ENCODE results near the gene SMIM15. TPM values are rescaled to one million over a fixed set of nuclear protein-coding genes. Genes with fewer than 3 reads are reported as not detected.

Gene SMIM15
- total RNA-seq, result 10 to 100 TPM; 30.4 to 47.9 (median 44.4) TPM

DNA sequence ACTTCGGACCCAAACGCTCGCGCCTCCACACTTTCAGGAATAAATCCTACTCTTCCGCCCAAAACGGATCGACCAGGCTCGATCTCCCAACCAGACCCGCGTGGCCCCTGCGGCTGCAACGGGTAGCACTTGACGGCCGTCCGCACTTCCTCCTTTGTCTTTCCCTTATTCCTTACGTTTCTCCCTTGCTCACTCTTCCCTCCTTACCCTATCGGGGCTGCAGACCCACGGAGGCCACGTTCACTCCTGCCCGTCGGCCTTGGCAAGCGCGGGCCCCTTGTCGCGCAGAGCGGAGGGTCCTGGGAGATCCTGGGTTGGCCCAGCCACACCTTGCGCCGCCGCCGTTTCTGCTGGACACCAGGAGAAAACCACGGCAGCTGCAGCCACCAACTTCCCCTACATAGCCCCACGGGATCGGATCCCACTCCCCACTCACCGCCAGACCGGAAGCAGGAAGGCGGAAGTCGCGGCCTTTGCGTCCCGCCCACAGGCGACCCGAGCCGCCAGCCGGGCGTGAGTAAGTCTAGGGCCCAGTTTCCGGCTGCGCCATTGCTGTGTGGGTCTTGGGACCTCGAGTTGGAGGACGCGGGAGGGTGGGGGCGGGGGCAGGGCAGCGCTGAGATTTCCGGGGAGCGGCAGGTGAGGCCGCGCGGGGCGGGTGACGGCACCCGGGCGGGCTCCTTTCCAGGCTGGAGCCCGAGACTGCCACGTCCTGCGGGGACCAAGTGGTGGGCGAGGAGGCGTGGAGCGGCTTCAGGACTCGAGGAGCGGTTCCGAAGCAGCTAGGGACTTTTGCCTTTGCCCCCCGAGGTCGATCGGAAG lies at the start of gene SMIM15:
TSS of gene SMIM15 (minus strand) at position 459 of the 822 bp plus-strand sequence. CDS start 2,297 bp downstream, outside the sequence.
- Histone ChIP-seq H3K27ac (peak within 1 kb of the TSS; percentile 84), H3K4me3 (peak within 1 kb of the TSS; percentile 82), H3K9me3 (no peaks in the 10 kb centered on the region), H3K27me3 (no peaks in the 10 kb centered on the region), H3K36me3 (peaks cover 22% of the 10 kb centered on the region), H3K4me1 (peaks cover 33% of the 10 kb centered on the region)
- TF ChIP-seq POLR2AphosphoS5 (IDR thresholded peaks at IDR 0.05) (peak in 2 of 3 donors; percentile 2 to 62), CTCF (IDR thresholded peaks at IDR 0.05) (no peak), EP300 (IDR thresholded peaks at IDR 0.05) (no peak), POLR2A (IDR thresholded peaks at IDR 0.05) (peak in 1 of 2 donors; percentile 63)
- peak; percentile 92 for DNase-seq (ENCODE audit: low spot score in 2 of 2)
- under 1% methylated on average over 30 of the region's 73 CpGs for WGBS

DNA sequence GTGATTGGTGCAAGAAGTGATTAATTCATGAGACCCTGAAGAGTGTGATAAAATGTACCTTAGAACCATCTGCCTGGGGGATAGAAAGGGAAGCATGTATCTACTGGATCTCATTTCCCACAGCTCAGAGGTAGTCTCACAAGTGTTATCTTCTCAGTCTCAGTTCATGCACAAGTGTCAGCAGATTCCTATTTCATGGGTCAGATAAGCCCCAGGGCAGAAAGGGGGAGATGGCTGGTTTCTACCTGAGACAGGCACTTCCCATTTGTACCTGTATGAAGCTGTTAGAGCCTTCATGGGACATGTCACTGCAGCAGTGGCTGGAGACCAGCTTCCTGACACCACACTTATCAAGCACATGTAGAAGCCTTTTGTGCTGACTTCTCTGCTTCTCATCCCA lies 45.6 kb upstream of the SMIM15 start:
- Histone ChIP-seq H3K27ac (no peak overlapping the region), H3K9me3 (no peaks in the 10 kb centered on the region), H3K36me3 (no peaks in the 10 kb centered on the region), H3K4me3 (no peak overlapping the region), H3K4me1 (no peaks in the 10 kb centered on the region), H3K27me3 (no peaks in the 10 kb centered on the region)
- TF ChIP-seq CTCF (IDR thresholded peaks at IDR 0.05) (no peak), POLR2A (IDR thresholded peaks at IDR 0.05) (no peak), EP300 (IDR thresholded peaks at IDR 0.05) (no peak), POLR2AphosphoS5 (IDR thresholded peaks at IDR 0.05) (no peak)
- no peak for DNase-seq (ENCODE audit: low spot score in 2 of 2)

DNA sequence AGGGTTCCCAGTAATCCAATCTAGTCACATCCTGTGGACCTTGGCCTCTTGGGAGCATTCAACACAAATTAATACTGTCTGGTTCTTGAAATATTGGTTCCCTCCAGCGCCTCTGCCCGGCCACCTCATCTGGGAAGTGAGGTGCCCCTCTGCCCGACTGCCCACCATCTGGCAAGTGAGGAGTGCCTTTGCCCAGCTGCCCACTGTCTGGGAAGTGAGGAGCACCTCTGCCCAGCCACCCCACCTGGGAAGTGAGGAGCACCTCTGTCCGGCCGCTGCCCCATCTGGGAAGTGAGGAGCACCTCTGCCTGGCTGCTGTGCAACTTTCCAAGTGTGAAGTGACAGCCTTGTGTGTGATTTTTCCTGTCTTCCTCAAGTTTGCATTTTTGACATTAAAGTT lies 42.7 kb upstream of the SMIM15 start:
- Histone ChIP-seq H3K27me3 (no peaks in the 10 kb centered on the region), H3K4me3 (no peak overlapping the region), H3K9me3 (no peaks in the 10 kb centered on the region), H3K27ac (no peak overlapping the region), H3K4me1 (no peaks in the 10 kb centered on the region), H3K36me3 (no peaks in the 10 kb centered on the region)
- WGBS, result 96% methylated on average over 5 of the region's 5 CpGs
- no peak for DNase-seq (ENCODE audit: low spot score in 2 of 2)
- TF ChIP-seq EP300 (IDR thresholded peaks at IDR 0.05) (no peak), POLR2A (IDR thresholded peaks at IDR 0.05) (no peak), POLR2AphosphoS5 (IDR thresholded peaks at IDR 0.05) (no peak), CTCF (IDR thresholded peaks at IDR 0.05) (no peak)

DNA sequence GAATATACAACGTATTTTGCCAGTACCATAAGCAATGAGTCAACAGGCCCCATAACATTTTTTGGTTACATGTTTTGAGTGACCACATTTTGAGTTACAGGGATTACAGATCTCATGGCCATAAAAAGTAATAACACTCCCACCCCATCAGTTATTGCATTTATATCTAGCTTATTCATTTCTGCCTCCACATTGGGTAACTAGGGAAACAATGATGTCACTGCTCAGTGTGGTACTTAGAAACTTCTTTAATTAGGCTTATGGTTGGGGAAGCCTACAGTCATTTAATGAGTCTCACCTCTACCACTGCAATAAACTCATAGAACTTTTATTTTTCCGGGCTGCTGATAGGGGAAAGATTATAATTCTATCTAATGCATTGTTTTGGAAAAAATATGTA lies 39.9 kb upstream of the SMIM15 start:
- Histone ChIP-seq H3K4me1 (no peaks in the 10 kb centered on the region), H3K27ac (no peak overlapping the region), H3K4me3 (no peak overlapping the region), H3K36me3 (no peaks in the 10 kb centered on the region), H3K27me3 (no peaks in the 10 kb centered on the region), H3K9me3 (peaks cover 9% of the 10 kb centered on the region)
- 85% methylated on average over 2 of the region's 2 CpGs for WGBS
- TF ChIP-seq CTCF (IDR thresholded peaks at IDR 0.05) (no peak), POLR2A (IDR thresholded peaks at IDR 0.05) (no peak), EP300 (IDR thresholded peaks at IDR 0.05) (no peak), POLR2AphosphoS5 (IDR thresholded peaks at IDR 0.05) (no peak)
- DNase-seq (ENCODE audit: low spot score in 2 of 2), result no peak

DNA sequence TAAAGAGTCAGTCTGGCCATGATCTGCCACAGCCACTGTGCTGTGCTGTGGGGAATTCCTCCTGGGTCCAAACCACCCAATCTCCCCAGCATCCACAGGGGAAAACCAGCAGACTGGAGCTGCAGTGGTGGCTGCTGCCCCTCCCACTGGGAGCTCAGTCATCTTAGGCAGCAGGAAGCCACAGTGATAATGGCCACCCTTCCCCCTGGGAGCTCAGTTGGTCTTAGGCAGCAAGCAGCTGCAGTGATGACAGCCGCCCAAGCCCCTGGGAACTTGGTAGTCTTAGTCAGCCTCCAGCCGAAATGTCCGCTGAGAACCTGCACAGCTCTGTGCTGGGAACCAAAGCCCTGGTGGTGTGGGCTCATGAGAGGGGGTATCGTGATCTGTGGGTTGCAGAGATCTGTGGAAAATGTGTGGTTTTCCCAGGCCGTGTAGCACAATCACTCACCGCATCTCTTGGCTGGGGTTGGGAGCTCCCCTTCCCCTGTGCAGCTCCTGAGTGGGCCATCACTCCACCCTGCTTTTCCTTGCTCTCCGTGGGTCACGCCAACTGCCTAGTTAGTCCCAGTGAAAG lies 38.4 kb upstream of the SMIM15 start:
- no peaks in the 10 kb centered on the region for H3K36me3 ChIP-seq
- no peak for TF ChIP-seq POLR2A (IDR thresholded peaks at IDR 0.05)
- no peak overlapping the region for H3K4me3 ChIP-seq
- H3K9me3 ChIP-seq, result peaks cover 9% of the 10 kb centered on the region
- DNase-seq (ENCODE audit: low spot score in 2 of 2), result no peak
- no peaks in the 10 kb centered on the region for H3K27me3 ChIP-seq
- no peak overlapping the region for H3K27ac ChIP-seq
- WGBS, result 91% methylated on average over 5 of the region's 8 CpGs
- no peaks in the 10 kb centered on the region for H3K4me1 ChIP-seq

Measured in suprapubic skin (tissue), 4 donors.